Neutrophil (primary cell): ENCODE results near the gene NARF.

Experiments used
- H3K27ac ChIP-seq: fragments of 200-600 bp; sonication (generic); 2 replicates; pipeline ENCODE4 v1.5.1; 2016; ENCODE audit warnings: mild to moderate bottlenecking, moderate library complexity
- H3K27me3 ChIP-seq: fragments of 200-600 bp; sonication (generic); 2 replicates; pipeline ENCODE4 v1.6.0; 2016; ENCODE audit warnings: mild to moderate bottlenecking
- H3K36me3 ChIP-seq: fragments of 200-600 bp; sonication (generic); 2 replicates; pipeline ENCODE4 v1.5.1; 2017
- H3K4me1 ChIP-seq, 2 experiments: fragments of 200-600 bp in 1 of 2; sonication (generic) in 1 of 2; 1 replicate in 1 of 2; 2 replicates in 1 of 2; pipeline versions ENCODE4 v1.5.1 to v1.6.1; 2013 to 2016; ENCODE audit warnings: low read depth in 1 of 2, low read length in 1 of 2, mild to moderate bottlenecking in 1 of 2, moderate library complexity in 1 of 2; ENCODE audit not compliant: control insufficient read depth in 1 of 2, insufficient read depth in 1 of 2
- H3K4me3 ChIP-seq, 2 experiments: fragments of 200-600 bp in 1 of 2; sonication (generic) in 1 of 2; 1 replicate in 1 of 2; 2 replicates in 1 of 2; pipeline ENCODE4 v1.5.1; 2013 to 2016; ENCODE audit warnings: low read depth in 1 of 2, low read length in 1 of 2, mild to moderate bottlenecking in 1 of 2, moderate library complexity in 1 of 2
- H3K9me3 ChIP-seq: fragments of 200-600 bp; sonication (generic); 2 replicates; pipeline ENCODE4 v1.5.1; 2016
- CTCF ChIP-seq: fragments of 200-600 bp; sonication (generic); IDR thresholded peaks from 2 replicates; pipeline ENCODE4 v1.5.1; 2016; ENCODE audit warnings: antibody characterized with exemption

NARF gene

GRCh38 chr17:82518826-82519810 lies 60.6 kb downstream of the NARF start, which contains the start of gene FOXK2:
Gene FOXK2, plus strand, starts transcription at chr17:82519732. Its CDS starts 157 bp downstream, at chr17:82519889.
- Histone ChIP-seq H3K9me3 (no peaks in the 10 kb centered on the region), H3K4me3 (peak within 1 kb of the TSS; percentile 77 to 80), H3K27ac (peak within 1 kb of the TSS; percentile 90), H3K27me3 (no peaks in the 10 kb centered on the region), H3K36me3 (no peaks in the 10 kb centered on the region), H3K4me1 (peaks cover 63 to 66% of the 10 kb centered on the region in 2 experiments)
- TF ChIP-seq CTCF, result peak; percentile 37

- Histone ChIP-seq H3K27me3 (no peaks in the 10 kb centered on the region), H3K27ac (peak overlapping the region; percentile 76), H3K4me1 (peaks cover 71 to 72% of the 10 kb centered on the region in 2 experiments), H3K9me3 (no peaks in the 10 kb centered on the region), H3K4me3 (peak overlapping the region; percentile 70 to 77), H3K36me3 (no peaks in the 10 kb centered on the region)
- no peak for TF ChIP-seq CTCF
Observed at GRCh38 chr17:82519971-82520903, 61.7 kb downstream of the NARF start.

GRCh38 chr17:82524540-82524939 lies 66.0 kb downstream of the NARF start:
- H3K4me3 ChIP-seq, result no peak overlapping the region
- H3K9me3 ChIP-seq, result no peaks in the 10 kb centered on the region
- peak overlapping the region; percentile 75 for H3K27ac ChIP-seq
- no peaks in the 10 kb centered on the region for H3K27me3 ChIP-seq
- no peaks in the 10 kb centered on the region for H3K36me3 ChIP-seq
- TF ChIP-seq CTCF, result no peak
- peaks cover 46% of the 10 kb centered on the region in 2 experiments for H3K4me1 ChIP-seq

GRCh38 chr17:82525712-82526111 lies 67.2 kb downstream of the NARF start:
- Histone ChIP-seq H3K27ac (no peak overlapping the region), H3K4me3 (no peak overlapping the region), H3K36me3 (no peaks in the 10 kb centered on the region), H3K27me3 (no peaks in the 10 kb centered on the region), H3K4me1 (peaks cover 40 to 42% of the 10 kb centered on the region in 2 experiments), H3K9me3 (no peaks in the 10 kb centered on the region)
- no peak for TF ChIP-seq CTCF

- no peak overlapping the region for H3K4me3 ChIP-seq
- no peaks in the 10 kb centered on the region for H3K27me3 ChIP-seq
- no peak for TF ChIP-seq CTCF
- no peaks in the 10 kb centered on the region for H3K36me3 ChIP-seq
- no peak overlapping the region for H3K27ac ChIP-seq
- H3K9me3 ChIP-seq, result no peaks in the 10 kb centered on the region
- H3K4me1 ChIP-seq, result peaks cover 25 to 28% of the 10 kb centered on the region in 2 experiments
Observed at GRCh38 chr17:82527898-82528297, 69.4 kb downstream of the NARF start.
